Ureter (tissue), 1 donor: Measurements from ENCODE around the gene NEO1. TPM values are rescaled to one million over a fixed set of nuclear protein-coding genes. Genes with fewer than 3 reads are reported as not detected.
A peak's percentile ranks its signal among the peaks of the same experiment; 100 is the strongest.

Experiments used
- DNase-seq: peaks from one replicate; pipeline ENCODE4 v3.0.0-alpha.2; 2020; ENCODE audit warnings: low spot score
- total RNA-seq: library from RNA; stranded (reverse); gene quantifications from one replicate; pipeline ENCODE4 v1.2.4, GENCODE V29; 2023
- donor health status: DM: yes; HTN: yes; CAD: no.

The NEO1 gene
- total RNA-seq, 1 donor from 2014 or later = 36.0 TPM

GRCh38 chr15:73330206-73331051, 278.2 kb downstream of the NEO1 start:
- no peak for DNase-seq

GRCh38 chr15:73331501-73331900, 279.2 kb downstream of the NEO1 start:
- DNase-seq = no peak

GRCh38 chr15:73331991-73332925, 280.0 kb downstream of the NEO1 start:
- no peak for DNase-seq

- no peak for DNase-seq
Measured at GRCh38 chr15:73333001-73333400, 280.7 kb downstream of the NEO1 start.

- no peak for DNase-seq
Measured at GRCh38 chr15:73334086-73334485, 281.8 kb downstream of the NEO1 start.

GRCh38 chr15:73335026-73335425, 282.8 kb downstream of the NEO1 start:
- DNase-seq = no peak

- DNase-seq = no peak
Measured at GRCh38 chr15:73335471-73335870, 283.2 kb downstream of the NEO1 start.

- no peak for DNase-seq
Measured at GRCh38 chr15:73336756-73337155, 284.5 kb downstream of the NEO1 start.

- no peak for DNase-seq
Measured at GRCh38 chr15:73337187-73337586, 284.9 kb downstream of the NEO1 start.

- DNase-seq = no peak
Measured at GRCh38 chr15:73338058-73338457, 285.8 kb downstream of the NEO1 start.

- no peak for DNase-seq
Measured at GRCh38 chr15:73338606-73339374, 286.5 kb downstream of the NEO1 start.

GRCh38 chr15:73340502-73341192, 288.4 kb downstream of the NEO1 start:
- no peak for DNase-seq

- DNase-seq = no peak
Measured at GRCh38 chr15:73341886-73342600, 289.8 kb downstream of the NEO1 start.

GRCh38 chr15:73344056-73344455, 291.8 kb downstream of the NEO1 start:
- no peak for DNase-seq

- DNase-seq = no peak
Measured at GRCh38 chr15:73345658-73346057, 293.4 kb downstream of the NEO1 start.

GRCh38 chr15:73346735-73347312, 294.6 kb downstream of the NEO1 start:
- peak; percentile 56 for DNase-seq

- DNase-seq = no peak
Measured at GRCh38 chr15:73349191-73349590, 296.9 kb downstream of the NEO1 start.

GRCh38 chr15:73352082-73352481, 299.8 kb downstream of the NEO1 start:
- DNase-seq = no peak

GRCh38 chr15:73353734-73354133, 301.5 kb downstream of the NEO1 start:
- no peak for DNase-seq

GRCh38 chr15:73354241-73354640, 302.0 kb downstream of the NEO1 start:
- no peak for DNase-seq
